Measurements from ENCODE around the gene GTF2H3. TPM values are rescaled to one million over a fixed set of nuclear protein-coding genes. Genes with fewer than 3 reads are reported as not detected.
A peak's percentile ranks its signal among the peaks of the same experiment; 100 is the strongest.

GTF2H3 gene
- total and polyA plus RNA-seq, 10 of the 15 experiments (the other 5 are each of a cell fraction or from before 2014, with no cell fraction given) = 20.6 to 62.9 (median 34.7) TPM

DNA sequence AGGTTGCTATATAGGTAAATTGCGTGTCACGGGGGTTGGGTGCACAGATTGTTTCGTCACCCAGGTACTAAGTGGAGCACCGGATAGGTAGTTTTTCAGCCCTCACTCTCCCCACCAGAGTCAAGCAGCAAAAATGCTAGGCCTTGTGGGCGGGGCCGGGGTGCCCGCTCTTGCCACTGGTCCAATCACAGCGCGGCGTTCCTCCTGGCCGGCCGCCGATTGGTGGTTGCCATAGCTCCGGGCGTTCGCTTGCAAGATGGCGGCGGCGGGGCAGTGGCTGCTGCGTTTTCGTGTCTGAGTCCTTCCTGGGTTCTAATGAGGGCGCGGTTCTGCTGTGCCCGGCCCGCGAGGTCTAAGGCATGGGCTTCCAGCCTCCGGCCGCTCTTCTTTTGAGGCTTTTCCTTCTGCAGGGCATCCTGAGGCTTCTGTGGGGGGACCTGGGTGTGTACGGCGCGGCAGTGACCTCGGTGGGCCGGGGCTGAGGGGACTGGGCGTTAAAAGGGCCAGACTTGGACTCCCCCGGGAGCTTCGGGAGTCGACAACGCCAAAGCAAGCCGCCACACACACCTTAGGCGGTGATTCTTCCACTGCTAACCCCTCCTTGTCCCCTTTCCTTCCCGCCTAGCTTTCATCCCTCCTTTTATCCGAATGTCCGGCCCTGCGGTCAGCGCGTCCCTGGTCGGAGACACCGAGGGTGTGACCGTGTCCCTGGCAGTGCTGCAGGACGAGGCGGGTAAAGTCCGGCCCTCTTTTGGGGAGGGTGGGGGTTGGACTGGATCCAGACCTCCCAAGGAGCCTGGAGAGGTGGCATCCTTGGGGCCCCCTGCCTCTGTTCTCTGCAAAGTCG lies 37.5 kb downstream of the GTF2H3 start, which contains the start of gene TCTN2:
TSS of gene TCTN2 (plus strand) at position 232 of the 847 bp plus-strand sequence. CDS start at position 360, 128 bp downstream.
- H3K9ac ChIP-seq (ENCODE audit: control insufficient read depth, insufficient read depth, low read length) = peak within 1 kb of the TSS; percentile 69
- ChIA-PET CTCF (no interaction called here), SMC1A (ENCODE audit: uncharacterized antibody, unreplicated experiment) (interaction anchor here (0.7 to 1.3 kb wide), 2 partner anchors 10 to 43 kb away, joined by 3 to 6 read pairs; no protein-coding TSS in a partner anchor), POLR2A (interaction anchor here (0.6 to 1.3 kb wide), 3 partner anchors 10 to 88 kb away, joined by 3 to 5 read pairs (median 3); no protein-coding TSS in a partner anchor), RAD21 (ENCODE audit: unreplicated experiment) (interaction anchor here (2.3 kb wide), 1 partner anchor 42 kb away, joined by 7 read pairs; the partner anchor contains the start of gene ATP6V0A2)
- peaks cover 5% of the 10 kb centered on the region; the same call in 1 of the 2 replicates for H3K4me1 ChIP-seq (ENCODE audit: control insufficient read depth, insufficient read depth, low read length)
- peak within 1 kb of the TSS; percentile 95 for H3K4me3 ChIP-seq
- no peaks in the 10 kb centered on the region for H3K9me3 ChIP-seq (replicated peaks; ENCODE audit: control insufficient read depth, insufficient read depth, low read length)
- WGBS (ENCODE audit: insufficient coverage, insufficient replicate concordance, low lambda C conversion rate, missing lambda C conversion rate) = 3% methylated on average over 46 of the region's 53 CpGs
- FAIRE-seq = peak; percentile 97
- no peaks in the 10 kb centered on the region for H3K79me2 ChIP-seq (ENCODE audit: control insufficient read depth, insufficient read depth, low read length)
- H3K27me3 ChIP-seq (replicated peaks in 1 of 2; ENCODE audit: control insufficient read depth in 2 of 2, insufficient read depth in 2 of 2, low read length in 1 of 2) = no peaks in the 10 kb centered on the region
- H2AFZ ChIP-seq (ENCODE audit: control insufficient read depth, low read depth, low read length) = peak within 1 kb of the TSS; percentile 97
- intact Hi-C loops (cut with micrococcal nuclease; ENCODE audit: unreplicated experiment) (no loop called here), in situ Hi-C loops (cut with MboI) (no loop called here)
- peak; percentile 100 for ATAC-seq
- H3K4me2 ChIP-seq (ENCODE audit: control insufficient read depth, insufficient read depth) = peak within 1 kb of the TSS; percentile 99
- peak; percentile 47 for DNase-seq (ENCODE audit: low read depth, low spot score)
- H4K20me1 ChIP-seq (ENCODE audit: control insufficient read depth, insufficient read depth) = no peaks in the 10 kb centered on the region
- no peak within 1 kb of the TSS for H3K27ac ChIP-seq (ENCODE audit: control insufficient read depth, insufficient read depth)
- BruUV-seq (replicated peaks) = TSS peak; percentile 84
- H3K36me3 ChIP-seq (ENCODE audit: control insufficient read depth in 2 of 2, insufficient read depth in 2 of 2, low read length in 1 of 2) = no peaks in the 10 kb centered on the region; a peak in 1 of 4 replicates
- TF ChIP-seq NFXL1 (IDR thresholded peaks at IDR 0.05; ENCODE audit: borderline replicate concordance) (no peak), CHD2 (IDR thresholded peaks at IDR 0.05; ENCODE audit: borderline replicate concordance, low read depth, low read length) (peak; percentile 49; the same call in 1 of the 2 replicates), EP300 (IDR thresholded peaks at IDR 0.05; ENCODE audit: borderline replicate concordance in 1 of 2, control insufficient read depth in 1 of 2, low read depth in 2 of 2, low read length in 2 of 2) (no peak), NR2F1 (conservative IDR thresholded peaks at IDR 0.05) (no peak), HDAC6 (IDR thresholded peaks at IDR 0.05; ENCODE audit: unreplicated experiment) (no peak), RB1 (IDR thresholded peaks at IDR 0.05; ENCODE audit: borderline replicate concordance) (peak; percentile 70; the same call in 1 of the 2 replicates), BMI1 (IDR thresholded peaks at IDR 0.05; ENCODE audit: borderline replicate concordance) (peak; percentile 94), SREBF1 (IDR thresholded peaks at IDR 0.05; ENCODE audit: low read length) (no peak), LARP7 (IDR thresholded peaks at IDR 0.05) (peak; percentile 60; the same call in 1 of the 2 replicates), TBL1XR1 (IDR thresholded peaks at IDR 0.05; ENCODE audit: low read depth, low read length) (no peak), SIN3A (IDR thresholded peaks at IDR 0.05; ENCODE audit: low read depth, low read length) (peak; percentile 87), FOS (IDR thresholded peaks at IDR 0.05; ENCODE audit: borderline replicate concordance, extremely low read depth, insufficient read length) (peak; percentile 40), EZH2 (IDR thresholded peaks at IDR 0.05; ENCODE audit: borderline replicate concordance, control insufficient read depth, low read depth, low read length) (no peak), MXI1 (IDR thresholded peaks at IDR 0.05; ENCODE audit: low read depth, low read length) (peak; percentile 69; the same call in 1 of the 2 replicates)
- TF ChIP-seq, protein P1, sequence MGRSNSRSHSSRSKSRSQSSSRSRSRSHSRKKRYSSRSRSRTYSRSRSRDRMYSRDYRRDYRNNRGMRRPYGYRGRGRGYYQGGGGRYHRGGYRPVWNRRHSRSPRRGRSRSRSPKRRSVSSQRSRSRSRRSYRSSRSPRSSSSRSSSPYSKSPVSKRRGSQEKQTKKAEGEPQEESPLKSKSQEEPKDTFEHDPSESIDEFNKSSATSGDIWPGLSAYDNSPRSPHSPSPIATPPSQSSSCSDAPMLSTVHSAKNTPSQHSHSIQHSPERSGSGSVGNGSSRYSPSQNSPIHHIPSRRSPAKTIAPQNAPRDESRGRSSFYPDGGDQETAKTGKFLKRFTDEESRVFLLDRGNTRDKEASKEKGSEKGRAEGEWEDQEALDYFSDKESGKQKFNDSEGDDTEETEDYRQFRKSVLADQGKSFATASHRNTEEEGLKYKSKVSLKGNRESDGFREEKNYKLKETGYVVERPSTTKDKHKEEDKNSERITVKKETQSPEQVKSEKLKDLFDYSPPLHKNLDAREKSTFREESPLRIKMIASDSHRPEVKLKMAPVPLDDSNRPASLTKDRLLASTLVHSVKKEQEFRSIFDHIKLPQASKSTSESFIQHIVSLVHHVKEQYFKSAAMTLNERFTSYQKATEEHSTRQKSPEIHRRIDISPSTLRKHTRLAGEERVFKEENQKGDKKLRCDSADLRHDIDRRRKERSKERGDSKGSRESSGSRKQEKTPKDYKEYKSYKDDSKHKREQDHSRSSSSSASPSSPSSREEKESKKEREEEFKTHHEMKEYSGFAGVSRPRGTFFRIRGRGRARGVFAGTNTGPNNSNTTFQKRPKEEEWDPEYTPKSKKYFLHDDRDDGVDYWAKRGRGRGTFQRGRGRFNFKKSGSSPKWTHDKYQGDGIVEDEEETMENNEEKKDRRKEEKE (IDR thresholded peaks at IDR 0.05) = no peak
- TF ChIP-seq, protein P2, sequence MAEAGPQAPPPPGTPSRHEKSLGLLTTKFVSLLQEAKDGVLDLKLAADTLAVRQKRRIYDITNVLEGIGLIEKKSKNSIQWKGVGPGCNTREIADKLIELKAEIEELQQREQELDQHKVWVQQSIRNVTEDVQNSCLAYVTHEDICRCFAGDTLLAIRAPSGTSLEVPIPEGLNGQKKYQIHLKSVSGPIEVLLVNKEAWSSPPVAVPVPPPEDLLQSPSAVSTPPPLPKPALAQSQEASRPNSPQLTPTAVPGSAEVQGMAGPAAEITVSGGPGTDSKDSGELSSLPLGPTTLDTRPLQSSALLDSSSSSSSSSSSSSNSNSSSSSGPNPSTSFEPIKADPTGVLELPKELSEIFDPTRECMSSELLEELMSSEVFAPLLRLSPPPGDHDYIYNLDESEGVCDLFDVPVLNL (IDR thresholded peaks at IDR 0.05; ENCODE audit: low read depth, low read length) = peak; percentile 49; the same call in 1 of the 2 replicates
- TF ChIP-seq, protein P3, sequence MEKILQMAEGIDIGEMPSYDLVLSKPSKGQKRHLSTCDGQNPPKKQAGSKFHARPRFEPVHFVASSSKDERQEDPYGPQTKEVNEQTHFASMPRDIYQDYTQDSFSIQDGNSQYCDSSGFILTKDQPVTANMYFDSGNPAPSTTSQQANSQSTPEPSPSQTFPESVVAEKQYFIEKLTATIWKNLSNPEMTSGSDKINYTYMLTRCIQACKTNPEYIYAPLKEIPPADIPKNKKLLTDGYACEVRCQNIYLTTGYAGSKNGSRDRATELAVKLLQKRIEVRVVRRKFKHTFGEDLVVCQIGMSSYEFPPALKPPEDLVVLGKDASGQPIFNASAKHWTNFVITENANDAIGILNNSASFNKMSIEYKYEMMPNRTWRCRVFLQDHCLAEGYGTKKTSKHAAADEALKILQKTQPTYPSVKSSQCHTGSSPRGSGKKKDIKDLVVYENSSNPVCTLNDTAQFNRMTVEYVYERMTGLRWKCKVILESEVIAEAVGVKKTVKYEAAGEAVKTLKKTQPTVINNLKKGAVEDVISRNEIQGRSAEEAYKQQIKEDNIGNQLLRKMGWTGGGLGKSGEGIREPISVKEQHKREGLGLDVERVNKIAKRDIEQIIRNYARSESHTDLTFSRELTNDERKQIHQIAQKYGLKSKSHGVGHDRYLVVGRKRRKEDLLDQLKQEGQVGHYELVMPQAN (conservative IDR thresholded peaks at IDR 0.05) = peak; percentile 96
